HL-60 (cell line): ENCODE results near the gene PKD1.

Experiments used
- GABPA ChIP-seq: IDR thresholded peaks from 2 replicates; pipeline ENCODE4 v1.6.1; 2012; ENCODE audit warnings: low read depth
- TF ChIP-seq, protein P1 (sequence below): IDR thresholded peaks from 2 replicates; pipeline ENCODE4 v1.6.1; 2012; ENCODE audit warnings: low read depth; ENCODE audit not compliant: insufficient replicate concordance
- TF ChIP-seq, protein P2 (sequence below): IDR thresholded peaks from one replicate; pipeline ENCODE4 v1.5.1; 2011; ENCODE audit warnings: low read length, control low read depth, inconsistent platforms; ENCODE audit not compliant: insufficient read depth

DNA sequence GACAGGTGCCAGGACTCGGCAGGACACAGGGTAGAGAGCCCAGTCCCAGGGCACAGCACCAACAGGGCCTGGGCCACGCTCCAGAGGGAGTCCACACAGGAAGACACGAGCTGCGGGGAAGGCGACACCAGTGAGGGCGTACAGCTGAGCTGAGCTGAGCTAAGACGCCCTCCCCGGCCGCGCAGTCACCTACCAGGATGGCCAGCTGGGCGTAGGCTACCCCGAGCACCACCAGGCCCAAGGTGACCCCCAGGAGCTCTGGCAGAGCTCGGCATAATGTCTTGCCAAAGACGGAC lies 45.3 kb downstream of the PKD1 start:
- TF ChIP-seq, protein P1, sequence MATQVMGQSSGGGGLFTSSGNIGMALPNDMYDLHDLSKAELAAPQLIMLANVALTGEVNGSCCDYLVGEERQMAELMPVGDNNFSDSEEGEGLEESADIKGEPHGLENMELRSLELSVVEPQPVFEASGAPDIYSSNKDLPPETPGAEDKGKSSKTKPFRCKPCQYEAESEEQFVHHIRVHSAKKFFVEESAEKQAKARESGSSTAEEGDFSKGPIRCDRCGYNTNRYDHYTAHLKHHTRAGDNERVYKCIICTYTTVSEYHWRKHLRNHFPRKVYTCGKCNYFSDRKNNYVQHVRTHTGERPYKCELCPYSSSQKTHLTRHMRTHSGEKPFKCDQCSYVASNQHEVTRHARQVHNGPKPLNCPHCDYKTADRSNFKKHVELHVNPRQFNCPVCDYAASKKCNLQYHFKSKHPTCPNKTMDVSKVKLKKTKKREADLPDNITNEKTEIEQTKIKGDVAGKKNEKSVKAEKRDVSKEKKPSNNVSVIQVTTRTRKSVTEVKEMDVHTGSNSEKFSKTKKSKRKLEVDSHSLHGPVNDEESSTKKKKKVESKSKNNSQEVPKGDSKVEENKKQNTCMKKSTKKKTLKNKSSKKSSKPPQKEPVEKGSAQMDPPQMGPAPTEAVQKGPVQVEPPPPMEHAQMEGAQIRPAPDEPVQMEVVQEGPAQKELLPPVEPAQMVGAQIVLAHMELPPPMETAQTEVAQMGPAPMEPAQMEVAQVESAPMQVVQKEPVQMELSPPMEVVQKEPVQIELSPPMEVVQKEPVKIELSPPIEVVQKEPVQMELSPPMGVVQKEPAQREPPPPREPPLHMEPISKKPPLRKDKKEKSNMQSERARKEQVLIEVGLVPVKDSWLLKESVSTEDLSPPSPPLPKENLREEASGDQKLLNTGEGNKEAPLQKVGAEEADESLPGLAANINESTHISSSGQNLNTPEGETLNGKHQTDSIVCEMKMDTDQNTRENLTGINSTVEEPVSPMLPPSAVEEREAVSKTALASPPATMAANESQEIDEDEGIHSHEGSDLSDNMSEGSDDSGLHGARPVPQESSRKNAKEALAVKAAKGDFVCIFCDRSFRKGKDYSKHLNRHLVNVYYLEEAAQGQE = no peak
- TF ChIP-seq GABPA = no peak
- TF ChIP-seq, protein P2, sequence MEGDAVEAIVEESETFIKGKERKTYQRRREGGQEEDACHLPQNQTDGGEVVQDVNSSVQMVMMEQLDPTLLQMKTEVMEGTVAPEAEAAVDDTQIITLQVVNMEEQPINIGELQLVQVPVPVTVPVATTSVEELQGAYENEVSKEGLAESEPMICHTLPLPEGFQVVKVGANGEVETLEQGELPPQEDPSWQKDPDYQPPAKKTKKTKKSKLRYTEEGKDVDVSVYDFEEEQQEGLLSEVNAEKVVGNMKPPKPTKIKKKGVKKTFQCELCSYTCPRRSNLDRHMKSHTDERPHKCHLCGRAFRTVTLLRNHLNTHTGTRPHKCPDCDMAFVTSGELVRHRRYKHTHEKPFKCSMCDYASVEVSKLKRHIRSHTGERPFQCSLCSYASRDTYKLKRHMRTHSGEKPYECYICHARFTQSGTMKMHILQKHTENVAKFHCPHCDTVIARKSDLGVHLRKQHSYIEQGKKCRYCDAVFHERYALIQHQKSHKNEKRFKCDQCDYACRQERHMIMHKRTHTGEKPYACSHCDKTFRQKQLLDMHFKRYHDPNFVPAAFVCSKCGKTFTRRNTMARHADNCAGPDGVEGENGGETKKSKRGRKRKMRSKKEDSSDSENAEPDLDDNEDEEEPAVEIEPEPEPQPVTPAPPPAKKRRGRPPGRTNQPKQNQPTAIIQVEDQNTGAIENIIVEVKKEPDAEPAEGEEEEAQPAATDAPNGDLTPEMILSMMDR = no peak
